H1 (cell line): ENCODE results near the gene FNDC5. TPM values are rescaled to one million over a fixed set of nuclear protein-coding genes. Genes with fewer than 3 reads are reported as not detected.

Experiments used
- CTCF ChIA-PET: fragments of 300-600 bp; sonication (Branson Sonifier 250); formaldehyde crosslinking; loops from one replicate; lab custom pipeline; 2021; ENCODE audit not compliant: partially characterized antibody; lab: Charles Lee
- POLR2A ChIA-PET: fragments of 300-600 bp; sonication (Branson Sonifier 250); formaldehyde crosslinking; loops from one replicate; lab custom pipeline; 2021; ENCODE audit warnings: inconsistent platforms; ENCODE audit not compliant: partially characterized antibody; lab: Charles Lee
- DNase-seq, 2 experiments: peaks; one replicate each; pipeline versions ENCODE4 v3.0.0 to v3.0.0-alpha.2; 2010 to 2022; ENCODE audit warnings: low spot score in 2 of 2, low read depth in 1 of 2, mixed read lengths in 1 of 2
- FAIRE-seq: peaks from 2 replicates; lab custom pipeline; 2011; peaks lifted over from hg19 to GRCh38; lab: Jason Lieb, UNC
- H2AFZ ChIP-seq: 2 replicates; pipeline ENCODE4 v1.8.1; 2012; ENCODE audit warnings: low read length, inconsistent platforms
- H2AK5ac ChIP-seq: 2 replicates; pipeline ENCODE4 v1.6.1; 2013; ENCODE audit warnings: low read depth, low read length
- H2BK120ac ChIP-seq: replicated peaks from 2 replicates; pipeline ENCODE3; 2013; ENCODE audit warnings: low read depth, low read length, inconsistent platforms
- H2BK12ac ChIP-seq: 2 replicates; pipeline ENCODE4 v1.6.1; 2013; ENCODE audit warnings: low read depth, low read length
- H2BK15ac ChIP-seq: 2 replicates; pipeline ENCODE4 v1.6.1; 2013; ENCODE audit warnings: low read length
- H2BK20ac ChIP-seq: 2 replicates; pipeline ENCODE4 v1.6.1; 2013; ENCODE audit warnings: low read length
- H2BK5ac ChIP-seq: 2 replicates; pipeline ENCODE4 v1.6.1; 2013; ENCODE audit warnings: low read depth, low read length
- H3K14ac ChIP-seq: 2 replicates; pipeline ENCODE4 v1.6.1; 2013; ENCODE audit warnings: inconsistent platforms; ENCODE audit not compliant: insufficient read length
- H3K18ac ChIP-seq: 2 replicates; pipeline ENCODE4 v1.6.1; 2013; ENCODE audit warnings: low read length; ENCODE audit errors: extremely low read depth
- H3K23ac ChIP-seq: 2 replicates; pipeline ENCODE4 v1.6.1; 2013; ENCODE audit warnings: inconsistent platforms; ENCODE audit not compliant: insufficient read length
- H3K23me2 ChIP-seq: 2 replicates; pipeline ENCODE4 v1.6.1; 2013; ENCODE audit warnings: low read depth, low read length
- H3K27ac ChIP-seq: 2 replicates; pipeline ENCODE4 v1.6.1; 2011; ENCODE audit warnings: low read depth, low read length, inconsistent platforms
- H3K27me3 ChIP-seq, 4 experiments: replicated peaks in 1 of 4; 1 replicate in 1 of 4; 2 replicates in 3 of 4; pipeline versions ENCODE4 v1.6.1 to v1.8.1; 2011 to 2013; ENCODE audit warnings: low read length in 3 of 4, mild to moderate bottlenecking in 3 of 4, inconsistent platforms in 2 of 4, mixed read lengths in 2 of 4, moderate library complexity in 1 of 4; ENCODE audit not compliant: control insufficient read depth in 3 of 4, insufficient read depth in 3 of 4; ENCODE audit errors: extremely low read depth in 1 of 4
- H3K36me3 ChIP-seq, 4 experiments: 2 replicates each; pipeline versions ENCODE4 v1.6.1 to v1.8.1; 2011 to 2013; ENCODE audit warnings: mild to moderate bottlenecking in 4 of 4, low read length in 3 of 4, moderate library complexity in 2 of 4, control low read depth in 1 of 4, inconsistent platforms in 1 of 4; ENCODE audit not compliant: insufficient read depth in 4 of 4, control insufficient read depth in 2 of 4
- H3K4ac ChIP-seq: replicated peaks from 2 replicates; pipeline ENCODE3; 2013; ENCODE audit warnings: low read length, low read depth, mixed read lengths, inconsistent platforms; ENCODE audit not compliant: insufficient read length
- H3K4me1 ChIP-seq, 4 experiments: replicated peaks in 1 of 4; 1 replicate in 1 of 4; 2 replicates in 3 of 4; pipeline versions ENCODE4 v1.6.1 to v1.8.1; 2011 to 2013; ENCODE audit warnings: low read length in 3 of 4, inconsistent platforms in 2 of 4, mixed read lengths in 1 of 4; ENCODE audit not compliant: insufficient read depth in 4 of 4, control insufficient read depth in 3 of 4
- H3K4me2 ChIP-seq, 2 experiments: 2 replicates each; pipeline versions ENCODE4 v1.6.1 to v1.8.1; 2011 to 2013; ENCODE audit warnings: low read depth in 2 of 2, low read length in 2 of 2, control low read depth in 1 of 2, inconsistent platforms in 1 of 2, mild to moderate bottlenecking in 1 of 2; ENCODE audit not compliant: insufficient read depth in 1 of 2
- H3K4me3 ChIP-seq, 4 experiments: fragments of 200-600, 300-600 bp in 1 of 4; sonication (generic), shearing (Covaris generic), sonication (Bioruptor Twin) in 1 of 4; 2 replicates each; pipeline versions ENCODE4 v1.5.1 to v1.8.1; 2011 to 2016; ENCODE audit warnings: low read length in 4 of 4, low read depth in 3 of 4, control low read depth in 2 of 4, inconsistent platforms in 2 of 4, mild to moderate bottlenecking in 2 of 4, mixed read lengths in 1 of 4, moderate library complexity in 1 of 4; ENCODE audit not compliant: insufficient read depth in 2 of 4; ENCODE audit errors: extremely low read depth in 1 of 4
- H3K56ac ChIP-seq: replicated peaks from 2 replicates; pipeline ENCODE3; 2013; ENCODE audit warnings: low read depth, mild to moderate bottlenecking, mixed read lengths, low read length, inconsistent platforms; ENCODE audit not compliant: insufficient read length
- H3K79me1 ChIP-seq: 2 replicates; pipeline ENCODE4 v1.6.1; 2013; ENCODE audit warnings: low read depth, low read length, control low read depth
- H3K79me2 ChIP-seq, 2 experiments: 2 replicates each; pipeline versions ENCODE4 v1.6.1 to v1.8.1; 2012 to 2013; ENCODE audit warnings: low read length in 2 of 2, mild to moderate bottlenecking in 2 of 2, inconsistent platforms in 1 of 2; ENCODE audit not compliant: insufficient read depth in 2 of 2, control insufficient read depth in 1 of 2
- H3K9ac ChIP-seq, 4 experiments: replicated peaks in 1 of 4; 1 replicate in 1 of 4; 2 replicates in 3 of 4; pipeline versions ENCODE4 v1.6.1 to v1.8.1; 2011 to 2013; ENCODE audit warnings: low read depth in 3 of 4, low read length in 3 of 4, control low read depth in 2 of 4, mild to moderate bottlenecking in 2 of 4, moderate library complexity in 2 of 4, inconsistent platforms in 1 of 4; ENCODE audit errors: extremely low read depth in 1 of 4
- H3K9me3 ChIP-seq, 2 experiments: 2 replicates each; pipeline versions ENCODE4 v1.6.1 to v1.8.1; 2012 to 2013; ENCODE audit warnings: mild to moderate bottlenecking in 2 of 2, moderate library complexity in 2 of 2, control low read depth in 1 of 2, inconsistent platforms in 1 of 2, low read depth in 1 of 2, low read length in 1 of 2, mixed read lengths in 1 of 2; ENCODE audit not compliant: insufficient read depth in 2 of 2
- H4K20me1 ChIP-seq, 2 experiments: replicated peaks in 1 of 2; 2 replicates each; pipeline versions ENCODE3 to v1.8.1; 2011 to 2013; ENCODE audit warnings: inconsistent platforms in 2 of 2, low read length in 2 of 2, mild to moderate bottlenecking in 1 of 2; ENCODE audit not compliant: insufficient read depth in 2 of 2, control insufficient read depth in 1 of 2
- H4K5ac ChIP-seq: 2 replicates; pipeline ENCODE4 v1.6.1; 2013; ENCODE audit warnings: low read length, low read depth, mixed read lengths, inconsistent platforms; ENCODE audit not compliant: insufficient read length
- H4K8ac ChIP-seq: 2 replicates; pipeline ENCODE4 v1.8.0; 2013; ENCODE audit warnings: mild to moderate bottlenecking, moderate library complexity, low read length, inconsistent platforms; ENCODE audit not compliant: insufficient read depth; ENCODE audit errors: extremely low read depth
- H4K91ac ChIP-seq: replicated peaks from 2 replicates; pipeline ENCODE3; 2013; ENCODE audit warnings: low read length, mixed read lengths, inconsistent platforms; ENCODE audit not compliant: insufficient read length
- HDAC6 ChIP-seq: IDR thresholded peaks from one replicate; pipeline ENCODE4 v1.7.1; 2012; ENCODE audit warnings: low read depth, mild to moderate bottlenecking, inconsistent platforms, low read length, moderate library complexity
- NRF1 ChIP-seq: IDR thresholded peaks from 2 replicates; pipeline ENCODE4 v1.6.1; 2011; ENCODE audit warnings: mild to moderate bottlenecking, low read depth, low read length, improper control_type of control experiment
- SAP30 ChIP-seq: fragments of 300-600 bp; sonication (generic); IDR thresholded peaks from 2 replicates; pipeline ENCODE4 v1.7.1; 2012; ENCODE audit warnings: low read length, moderate library complexity, mild to moderate bottlenecking, inconsistent platforms; ENCODE audit not compliant: insufficient read depth, insufficient replicate concordance
- SIRT6 ChIP-seq: IDR thresholded peaks from one replicate; pipeline ENCODE4 v1.7.1; 2012; ENCODE audit warnings: low read length, inconsistent platforms
- SP1 ChIP-seq: IDR thresholded peaks from 2 replicates; pipeline ENCODE4 v1.6.1; 2011; ENCODE audit warnings: low read depth, low read length
- SP4 ChIP-seq: IDR thresholded peaks from 2 replicates; pipeline ENCODE4 v1.6.1; 2012; ENCODE audit warnings: low read length, inconsistent platforms
- TCF12 ChIP-seq: IDR thresholded peaks from 2 replicates; pipeline ENCODE4 v1.6.1; 2011; ENCODE audit warnings: low read depth, mild to moderate bottlenecking, low read length
- WGBS, 2 experiments: shearing (Covaris generic) in 1 of 2; methylation state at CpG; one replicate each; pipeline versions ENCODE4 v1.1.6 to v1.1.7; 2013 to 2015; ENCODE audit warnings: low lambda C conversion rate in 2 of 2, mixed read lengths in 2 of 2, inconsistent platforms in 1 of 2, low coverage in 1 of 2, missing lambda C conversion rate in 1 of 2; ENCODE audit not compliant: insufficient replicate concordance in 2 of 2, insufficient coverage in 1 of 2, insufficient read length in 1 of 2; ENCODE audit errors: extremely low coverage in 1 of 2, missing lambda C conversion rate in 1 of 2; 5-methylcytosine and 5-hydroxymethylcytosine counted together
- polyA plus RNA-seq, 7 experiments: library from polyadenylated mRNA; depleted of rRNA in 3 of 7; stranded (reverse) in 5 of 7; unstranded in 2 of 7; fragments of >200 nt in 5 of 7; fragments of 200-250 nt in 2 of 7; gene quantifications; 1 replicate in 5 of 7; 2 replicates in 1 of 7; 4 replicates in 1 of 7; pipeline versions ENCODE4 v1.2.1 to v1.2.3, GENCODE V29; 2011 to 2013; ENCODE audit warnings: missing spikeins in 2 of 7, mixed read lengths in 2 of 7
- total RNA-seq: library from RNA; stranded (reverse); fragmentation: NEBNext Ultra II Directional; extraction: Animal tissue kit (Norgen Biotek cat#: 25700); gene quantifications from 2 replicates; pipeline ENCODE4 v1.2.1, GENCODE V29; 2021
- TF ChIP-seq, protein P1 (sequence below): IDR thresholded peaks from 2 replicates; pipeline ENCODE4 v1.6.1; 2012; ENCODE audit warnings: low read length, inconsistent platforms

FNDC5 gene
- total and polyA plus RNA-seq, 2 of the 8 experiments (the other 6 are each of a cell fraction or from before 2014, with no cell fraction given): 1.8 to 2.0 TPM

- no peak overlapping the region for H3K4me3 ChIP-seq
- no peak overlapping the region for H3K9ac ChIP-seq
- H2BK120ac ChIP-seq: no peak overlapping the region
- H3K4me1 ChIP-seq: no peaks in the 10 kb centered on the region
- no peaks in the 10 kb centered on the region for H3K79me1 ChIP-seq
- H2BK20ac ChIP-seq: no peak overlapping the region
- peaks cover 0 to 4% (median 0%) of the 10 kb centered on the region in 4 experiments; a peak in 1 of 7 replicates for H3K27me3 ChIP-seq
- 71% methylated on average over 1 of the region's 1 CpG; no CpG with 5 or more reads in 1 of the 2 experiments for WGBS, 2 experiments
- peaks cover 0 to 7% (median 0%) of the 10 kb centered on the region in 4 experiments; a peak in 4 of 8 replicates for H3K36me3 ChIP-seq
- H4K5ac ChIP-seq: no peak overlapping the region
- no peak overlapping the region for H3K4ac ChIP-seq
- H4K8ac ChIP-seq: no peak overlapping the region
- no peaks in the 10 kb centered on the region for H3K9me3 ChIP-seq
- H2BK15ac ChIP-seq: no peak overlapping the region
- H3K23me2 ChIP-seq: no peaks in the 10 kb centered on the region
- H3K27ac ChIP-seq: no peak overlapping the region
- no peak overlapping the region for H3K18ac ChIP-seq
- no peak overlapping the region for H2BK12ac ChIP-seq
- no peak for FAIRE-seq
- no peak overlapping the region for H3K56ac ChIP-seq
- H4K20me1 ChIP-seq: peaks cover 0 to 2% of the 10 kb centered on the region in 2 experiments
- TF ChIP-seq TCF12 (no peak), SP4 (no peak), HDAC6 (no peak), SAP30 (no peak), SP1 (no peak), NRF1 (no peak), SIRT6 (no peak)
- TF ChIP-seq, protein P1, sequence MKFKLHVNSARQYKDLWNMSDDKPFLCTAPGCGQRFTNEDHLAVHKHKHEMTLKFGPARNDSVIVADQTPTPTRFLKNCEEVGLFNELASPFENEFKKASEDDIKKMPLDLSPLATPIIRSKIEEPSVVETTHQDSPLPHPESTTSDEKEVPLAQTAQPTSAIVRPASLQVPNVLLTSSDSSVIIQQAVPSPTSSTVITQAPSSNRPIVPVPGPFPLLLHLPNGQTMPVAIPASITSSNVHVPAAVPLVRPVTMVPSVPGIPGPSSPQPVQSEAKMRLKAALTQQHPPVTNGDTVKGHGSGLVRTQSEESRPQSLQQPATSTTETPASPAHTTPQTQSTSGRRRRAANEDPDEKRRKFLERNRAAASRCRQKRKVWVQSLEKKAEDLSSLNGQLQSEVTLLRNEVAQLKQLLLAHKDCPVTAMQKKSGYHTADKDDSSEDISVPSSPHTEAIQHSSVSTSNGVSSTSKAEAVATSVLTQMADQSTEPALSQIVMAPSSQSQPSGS: no peak
- H3K4me2 ChIP-seq: no peak overlapping the region
- no peaks in the 10 kb centered on the region for H3K79me2 ChIP-seq
- H3K23ac ChIP-seq: no peak overlapping the region
- no peak overlapping the region for H4K91ac ChIP-seq
- POLR2A ChIA-PET: interaction anchor here (1.0 to 1.2 kb wide), 2 partner anchors 8 to 47 kb away, joined by 4 to 5 read pairs; partner anchors contain the start of genes S100PBP and YARS1
- H2AK5ac ChIP-seq: no peak overlapping the region
- CTCF ChIA-PET: interaction anchor here (0.5 to 1.9 kb wide), 2 partner anchors 9 to 13 kb away, joined by 4 to 8 read pairs; no protein-coding TSS in a partner anchor
- H2AFZ ChIP-seq: no peak overlapping the region
- no peak overlapping the region for H2BK5ac ChIP-seq
- no peak overlapping the region for H3K14ac ChIP-seq
- no peak for DNase-seq
Measured at GRCh38 chr1:32863881-32864245, 6.8 kb downstream of the FNDC5 start.
